ENCODE data around the gene MX1. TPM values are rescaled to one million over a fixed set of nuclear protein-coding genes. Genes with fewer than 3 reads are reported as not detected.
"Not testable (repeated sequence)": the region's sequence is repeated elsewhere in the genome, so short reads cannot be mapped to it uniquely, and the experiment has no call there.

Gene MX1
- total RNA-seq, 1 experiment from 2014 or later, result 90.0 TPM

DNA sequence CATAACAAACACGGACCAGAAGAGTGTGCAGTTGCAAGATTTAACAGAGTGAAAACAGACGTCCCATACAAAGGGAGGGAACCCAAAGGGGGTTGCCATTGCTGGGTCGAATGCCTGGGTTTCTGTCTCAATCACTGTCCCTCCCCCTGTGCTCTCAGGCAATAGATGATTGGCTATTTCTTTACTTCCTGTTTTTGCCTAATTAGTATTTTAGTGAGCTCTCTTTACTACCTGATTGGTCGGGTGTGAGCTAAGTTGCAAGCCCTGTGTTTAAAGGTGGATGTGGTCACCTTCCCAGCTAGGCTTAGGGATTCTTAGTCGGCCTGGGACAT lies 2.8 kb upstream of the MX1 start:
- Histone ChIP-seq H3K4me1 (ENCODE audit: low read length) (peaks cover 35% of the 10 kb centered on the region), H2AFZ (ENCODE audit: low read length) (peak overlapping the region; percentile 67; the same call in 1 of the 2 replicates)
- not testable (repeated sequence) for H3K4me2 ChIP-seq (ENCODE audit: low read depth, low read length, poor library complexity, severe bottlenecking); H3K36me3 ChIP-seq (ENCODE audit: insufficient read depth, low read length); H3K9me3 ChIP-seq (ENCODE audit: low read length); H3K9me2 ChIP-seq (replicated peaks; ENCODE audit: insufficient read depth, low read length); H3K27ac ChIP-seq (ENCODE audit: low read length); H3K4me3 ChIP-seq (ENCODE audit: low read length); H3K27me3 ChIP-seq (ENCODE audit: low read length); H3K79me2 ChIP-seq (ENCODE audit: low read length); H3K9ac ChIP-seq (ENCODE audit: low read length); H4K20me1 ChIP-seq (ENCODE audit: insufficient read depth, low read depth, low read length)
- peak; percentile 59 for DNase-seq

DNA sequence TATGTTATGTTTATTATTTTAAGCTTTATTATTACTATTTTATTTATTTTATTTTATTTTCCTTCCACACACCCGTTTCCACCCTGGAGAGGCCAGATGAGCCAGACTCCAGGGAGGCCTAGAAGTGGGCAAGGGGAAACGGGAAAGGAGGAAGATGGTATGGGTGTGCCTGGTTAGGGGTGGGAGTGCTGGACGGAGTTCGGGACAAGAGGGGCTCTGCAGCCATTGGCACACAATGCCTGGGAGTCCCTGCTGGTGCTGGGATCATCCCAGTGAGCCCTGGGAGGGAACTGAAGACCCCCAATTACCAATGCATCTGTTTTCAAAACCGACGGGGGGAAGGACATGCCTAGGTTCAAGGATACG lies 468 bp upstream of the MX1 start:
- peak overlapping the region; percentile 86 for H3K9ac ChIP-seq (ENCODE audit: low read length)
- H3K27me3 ChIP-seq (ENCODE audit: low read length), result no peaks in the 10 kb centered on the region
- H3K9me3 ChIP-seq (ENCODE audit: low read length), result no peaks in the 10 kb centered on the region
- no peaks in the 10 kb centered on the region for H4K20me1 ChIP-seq (ENCODE audit: insufficient read depth, low read depth, low read length)
- H3K4me2 ChIP-seq (ENCODE audit: low read depth, low read length, poor library complexity, severe bottlenecking), result peak overlapping the region; percentile 97
- DNase-seq, result no peak
- H3K4me3 ChIP-seq (ENCODE audit: low read length), result peak overlapping the region; percentile 77
- H3K9me2 ChIP-seq (replicated peaks; ENCODE audit: insufficient read depth, low read length), result no peaks in the 10 kb centered on the region
- no peaks in the 10 kb centered on the region for H3K36me3 ChIP-seq (ENCODE audit: insufficient read depth, low read length)
- peaks cover 25% of the 10 kb centered on the region for H3K4me1 ChIP-seq (ENCODE audit: low read length)
- peak overlapping the region; percentile 35 for H3K27ac ChIP-seq (ENCODE audit: low read length)
- peaks cover 8% of the 10 kb centered on the region; the same call in 1 of the 2 replicates for H3K79me2 ChIP-seq (ENCODE audit: low read length)
- H2AFZ ChIP-seq (ENCODE audit: low read length), result peak overlapping the region; percentile 97

DNA sequence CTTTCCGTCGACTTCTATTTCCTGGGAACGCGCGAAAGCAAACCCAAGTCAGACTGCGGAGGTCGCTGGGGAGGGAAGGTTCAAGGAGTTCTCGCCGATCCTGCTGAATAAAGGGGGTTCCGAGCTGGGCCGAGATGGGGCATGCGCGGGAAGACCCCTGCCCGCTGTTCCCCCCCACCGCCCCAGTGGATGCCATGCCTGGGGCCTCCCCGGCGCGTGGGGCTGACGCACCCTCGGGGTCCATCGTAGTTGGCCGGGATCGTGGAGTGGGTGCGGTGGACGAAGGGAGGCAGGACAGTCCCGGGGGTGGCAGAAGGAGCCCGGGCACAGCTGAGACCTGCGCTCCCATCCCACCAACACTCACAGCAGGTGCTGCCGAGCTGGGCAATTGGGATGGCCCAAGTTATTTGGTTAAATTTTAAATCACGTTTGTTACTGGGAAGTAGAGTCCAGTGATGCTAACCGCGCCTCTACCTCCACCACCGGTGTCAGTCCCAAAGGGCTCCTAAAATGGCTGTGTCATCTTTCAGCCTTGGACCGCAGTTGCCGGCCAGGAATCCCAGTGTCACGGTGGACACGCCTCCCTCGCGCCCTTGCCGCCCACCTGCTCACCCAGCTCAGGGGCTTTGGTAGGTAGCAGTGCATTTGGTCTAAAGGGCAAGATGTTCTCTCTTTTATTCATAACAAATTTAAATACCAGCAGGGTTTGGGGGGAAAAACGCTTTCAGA lies 801 bp downstream of the MX1 start:
- H3K9me2 ChIP-seq (replicated peaks; ENCODE audit: insufficient read depth, low read length), result no peaks in the 10 kb centered on the region
- H3K4me1 ChIP-seq (ENCODE audit: low read length), result peaks cover 27% of the 10 kb centered on the region
- H3K36me3 ChIP-seq (ENCODE audit: insufficient read depth, low read length), result peaks cover under 1% of the 10 kb centered on the region; the same call in 1 of the 2 replicates
- peak overlapping the region; percentile 77 for H3K4me3 ChIP-seq (ENCODE audit: low read length)
- H3K9me3 ChIP-seq (ENCODE audit: low read length), result no peaks in the 10 kb centered on the region
- peaks cover 8% of the 10 kb centered on the region; the same call in 1 of the 2 replicates for H3K79me2 ChIP-seq (ENCODE audit: low read length)
- peak overlapping the region; percentile 86 for H3K9ac ChIP-seq (ENCODE audit: low read length)
- H3K27ac ChIP-seq (ENCODE audit: low read length), result peak overlapping the region; percentile 51; the same call in 1 of the 2 replicates
- DNase-seq, result peak; percentile 46
- H2AFZ ChIP-seq (ENCODE audit: low read length), result peak overlapping the region; percentile 97
- H3K4me2 ChIP-seq (ENCODE audit: low read depth, low read length, poor library complexity, severe bottlenecking), result peak overlapping the region; percentile 97
- H4K20me1 ChIP-seq (ENCODE audit: insufficient read depth, low read depth, low read length), result no peaks in the 10 kb centered on the region
- no peaks in the 10 kb centered on the region for H3K27me3 ChIP-seq (ENCODE audit: low read length)

DNA sequence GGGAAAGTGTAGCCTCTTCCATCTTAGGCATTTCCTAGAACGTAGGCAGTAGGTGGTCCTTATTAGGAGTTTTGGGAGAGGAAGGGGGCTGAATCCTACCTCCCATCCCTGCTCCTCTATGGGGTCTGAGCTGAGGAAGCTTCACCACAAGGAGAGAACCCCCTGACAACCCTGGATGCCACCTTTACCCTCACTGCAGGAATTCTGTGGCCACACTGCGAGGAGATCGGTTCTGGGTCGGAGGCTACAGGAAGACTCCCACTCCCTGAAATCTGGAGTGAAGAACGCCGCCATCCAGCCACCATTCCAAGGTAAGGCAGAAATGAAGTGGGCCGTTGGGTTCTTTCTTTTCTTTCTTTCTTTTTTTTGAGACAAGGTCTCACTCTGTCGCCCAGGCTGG lies 1.5 kb downstream of the MX1 start:
- H3K27me3 ChIP-seq (ENCODE audit: low read length), result no peaks in the 10 kb centered on the region
- H3K4me2 ChIP-seq (ENCODE audit: low read depth, low read length, poor library complexity, severe bottlenecking), result peak overlapping the region; percentile 97
- H2AFZ ChIP-seq (ENCODE audit: low read length), result no peak overlapping the region
- H3K79me2 ChIP-seq (ENCODE audit: low read length), result peaks cover 8% of the 10 kb centered on the region; the same call in 1 of the 2 replicates
- no peak overlapping the region for H3K4me3 ChIP-seq (ENCODE audit: low read length)
- H3K4me1 ChIP-seq (ENCODE audit: low read length), result peaks cover 29% of the 10 kb centered on the region
- no peaks in the 10 kb centered on the region for H3K9me2 ChIP-seq (replicated peaks; ENCODE audit: insufficient read depth, low read length)
- peaks cover 7% of the 10 kb centered on the region for H3K36me3 ChIP-seq (ENCODE audit: insufficient read depth, low read length)
- H3K9ac ChIP-seq (ENCODE audit: low read length), result no peak overlapping the region
- no peaks in the 10 kb centered on the region for H3K9me3 ChIP-seq (ENCODE audit: low read length)
- H3K27ac ChIP-seq (ENCODE audit: low read length), result no peak overlapping the region
- H4K20me1 ChIP-seq (ENCODE audit: insufficient read depth, low read depth, low read length), result no peaks in the 10 kb centered on the region
- no peak for DNase-seq

DNA sequence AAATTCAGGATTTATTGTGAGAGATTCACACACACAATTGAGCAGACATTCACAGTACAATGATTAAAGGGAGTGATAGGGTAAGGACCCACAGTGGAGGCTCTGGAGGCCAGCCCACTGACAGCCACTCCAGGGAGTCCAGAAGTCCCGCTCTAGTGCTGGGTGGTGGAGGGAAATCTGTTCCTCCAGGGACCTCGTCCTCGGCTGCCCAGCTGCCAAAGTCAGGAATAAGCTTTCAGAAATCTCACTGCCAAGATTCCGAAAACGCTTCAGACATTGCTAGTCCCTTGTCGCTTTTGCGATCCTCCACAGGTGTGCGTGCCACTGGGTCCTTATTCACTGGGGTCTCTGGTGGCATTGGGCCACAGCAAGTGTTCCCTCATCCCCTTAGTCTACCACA lies 2.3 kb downstream of the MX1 start:
- Histone ChIP-seq H3K4me1 (ENCODE audit: low read length) (peaks cover 29% of the 10 kb centered on the region), H3K36me3 (ENCODE audit: insufficient read depth, low read length) (peaks cover 15% of the 10 kb centered on the region)
- no peak for DNase-seq

DNA sequence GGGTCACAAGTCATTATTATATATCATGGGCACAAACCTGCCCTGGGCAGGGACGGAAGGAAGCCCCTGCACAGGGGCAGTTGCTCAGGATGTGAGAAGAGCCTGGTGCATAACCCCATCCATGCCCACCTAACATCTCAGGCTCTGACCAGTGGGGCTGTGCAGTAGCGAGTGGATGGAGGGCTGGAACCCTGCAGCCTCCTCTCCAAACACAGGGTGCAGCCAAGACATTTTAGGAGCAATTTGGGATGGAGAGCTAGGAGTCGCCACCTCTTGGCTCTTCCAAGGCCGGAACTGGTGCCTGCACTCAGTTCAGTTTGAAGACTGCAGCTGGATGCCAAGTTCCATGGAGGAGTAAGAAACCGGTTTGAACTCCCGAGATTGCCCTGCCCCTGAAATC lies 2.8 kb downstream of the MX1 start:
- DNase-seq, result no peak
- H3K9me3 ChIP-seq (ENCODE audit: low read length), result no peaks in the 10 kb centered on the region
- H3K27me3 ChIP-seq (ENCODE audit: low read length), result no peaks in the 10 kb centered on the region
- H3K4me1 ChIP-seq (ENCODE audit: low read length), result peaks cover 23% of the 10 kb centered on the region
- no peak overlapping the region for H3K27ac ChIP-seq (ENCODE audit: low read length)
- peaks cover 20% of the 10 kb centered on the region for H3K36me3 ChIP-seq (ENCODE audit: insufficient read depth, low read length)
- peaks cover 8% of the 10 kb centered on the region; the same call in 1 of the 2 replicates for H3K79me2 ChIP-seq (ENCODE audit: low read length)
- no peaks in the 10 kb centered on the region for H4K20me1 ChIP-seq (ENCODE audit: insufficient read depth, low read depth, low read length)
- H3K9me2 ChIP-seq (replicated peaks; ENCODE audit: insufficient read depth, low read length), result no peaks in the 10 kb centered on the region
- no peak overlapping the region for H2AFZ ChIP-seq (ENCODE audit: low read length)
- no peak overlapping the region for H3K9ac ChIP-seq (ENCODE audit: low read length)
- no peak overlapping the region for H3K4me3 ChIP-seq (ENCODE audit: low read length)
- no peak overlapping the region for H3K4me2 ChIP-seq (ENCODE audit: low read depth, low read length, poor library complexity, severe bottlenecking)

More for the DNA sequence above, 2.3 kb downstream of the MX1 start:
- Histone ChIP-seq H3K4me3 (ENCODE audit: low read length) (no peak overlapping the region), H4K20me1 (ENCODE audit: insufficient read depth, low read depth, low read length) (no peaks in the 10 kb centered on the region), H3K9ac (ENCODE audit: low read length) (no peak overlapping the region), H3K27ac (ENCODE audit: low read length) (no peak overlapping the region), H3K27me3 (ENCODE audit: low read length) (no peaks in the 10 kb centered on the region), H3K4me2 (ENCODE audit: low read depth, low read length, poor library complexity, severe bottlenecking) (no peak overlapping the region), H2AFZ (ENCODE audit: low read length) (no peak overlapping the region), H3K9me2 (replicated peaks; ENCODE audit: insufficient read depth, low read length) (no peaks in the 10 kb centered on the region), H3K9me3 (ENCODE audit: low read length) (no peaks in the 10 kb centered on the region), H3K79me2 (ENCODE audit: low read length) (peaks cover 8% of the 10 kb centered on the region; the same call in 1 of the 2 replicates)

DNA sequence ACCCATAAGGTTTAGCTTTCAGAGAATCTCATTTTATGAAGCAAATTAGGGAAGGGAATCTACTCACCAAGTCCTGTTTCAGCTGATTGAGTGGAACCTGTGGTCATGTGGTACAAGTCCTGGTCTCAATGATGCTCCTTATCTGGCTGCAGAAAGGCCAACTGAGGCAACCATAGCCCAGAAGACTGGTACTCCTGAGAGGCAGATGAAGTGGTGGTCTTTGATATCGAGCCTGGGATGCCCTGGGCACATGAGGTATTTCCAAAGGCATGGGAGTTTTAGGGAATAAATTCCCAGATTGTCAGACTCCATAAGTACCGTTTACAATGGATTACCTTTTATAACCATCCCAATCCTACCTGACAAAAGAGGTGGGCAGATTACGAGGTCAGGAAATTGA lies 3.3 kb downstream of the MX1 start:
- Histone ChIP-seq H3K9me2 (replicated peaks; ENCODE audit: insufficient read depth, low read length) (no peaks in the 10 kb centered on the region), H3K27me3 (ENCODE audit: low read length) (no peaks in the 10 kb centered on the region), H3K4me1 (ENCODE audit: low read length) (peaks cover 22% of the 10 kb centered on the region), H3K9ac (ENCODE audit: low read length) (no peak overlapping the region), H3K4me3 (ENCODE audit: low read length) (no peak overlapping the region), H3K9me3 (ENCODE audit: low read length) (no peaks in the 10 kb centered on the region), H3K27ac (ENCODE audit: low read length) (no peak overlapping the region), H4K20me1 (ENCODE audit: insufficient read depth, low read depth, low read length) (no peaks in the 10 kb centered on the region), H2AFZ (ENCODE audit: low read length) (no peak overlapping the region), H3K36me3 (ENCODE audit: insufficient read depth, low read length) (peaks cover 25% of the 10 kb centered on the region), H3K79me2 (ENCODE audit: low read length) (peaks cover 8% of the 10 kb centered on the region; the same call in 1 of the 2 replicates), H3K4me2 (ENCODE audit: low read depth, low read length, poor library complexity, severe bottlenecking) (no peak overlapping the region)
- DNase-seq, result no peak

DNA sequence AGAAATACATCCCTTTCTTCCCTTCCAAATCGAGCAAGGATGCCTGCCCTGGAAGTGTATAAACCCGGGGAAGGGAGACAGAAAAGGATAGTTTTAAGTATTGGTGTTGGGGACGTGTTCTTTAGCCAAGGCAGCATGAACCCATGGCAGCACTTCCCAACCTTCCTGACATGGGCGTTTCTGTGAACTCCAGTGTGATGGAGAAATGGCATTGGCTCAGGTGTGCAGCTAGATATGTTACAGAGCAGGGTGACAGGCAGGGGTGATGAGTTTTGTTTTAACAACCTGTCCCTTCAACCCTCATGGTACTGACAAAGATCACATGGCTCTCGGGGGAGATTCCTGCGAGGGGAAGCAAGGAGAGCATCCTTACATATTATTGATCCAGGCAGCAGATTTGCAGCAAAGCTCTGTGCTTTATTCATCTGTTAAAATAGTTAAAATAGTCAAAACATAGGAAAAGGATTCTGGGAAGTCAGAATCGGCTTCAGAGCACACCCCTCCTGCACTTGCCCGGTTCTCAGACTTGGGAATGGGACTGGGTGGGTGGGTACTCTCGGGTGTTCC lies 4.0 kb downstream of the MX1 start:
- Histone ChIP-seq H3K9ac (ENCODE audit: low read length) (no peak overlapping the region), H3K27me3 (ENCODE audit: low read length) (no peaks in the 10 kb centered on the region), H3K4me3 (ENCODE audit: low read length) (no peak overlapping the region), H3K4me1 (ENCODE audit: low read length) (peaks cover 22% of the 10 kb centered on the region), H3K36me3 (ENCODE audit: insufficient read depth, low read length) (peaks cover 31% of the 10 kb centered on the region), H4K20me1 (ENCODE audit: insufficient read depth, low read depth, low read length) (no peaks in the 10 kb centered on the region), H3K4me2 (ENCODE audit: low read depth, low read length, poor library complexity, severe bottlenecking) (no peak overlapping the region), H3K9me3 (ENCODE audit: low read length) (no peaks in the 10 kb centered on the region), H3K27ac (ENCODE audit: low read length) (no peak overlapping the region), H3K9me2 (replicated peaks; ENCODE audit: insufficient read depth, low read length) (no peaks in the 10 kb centered on the region), H3K79me2 (ENCODE audit: low read length) (peaks cover 8% of the 10 kb centered on the region; the same call in 1 of the 2 replicates), H2AFZ (ENCODE audit: low read length) (no peak overlapping the region)
- no peak for DNase-seq
